ENCODE measurements around the gene CCDC179. TPM values are rescaled to one million over a fixed set of nuclear protein-coding genes. Genes with fewer than 3 reads are reported as not detected.

Gene CCDC179
- polyA plus RNA-seq, 3 donors, result not detected

DNA sequence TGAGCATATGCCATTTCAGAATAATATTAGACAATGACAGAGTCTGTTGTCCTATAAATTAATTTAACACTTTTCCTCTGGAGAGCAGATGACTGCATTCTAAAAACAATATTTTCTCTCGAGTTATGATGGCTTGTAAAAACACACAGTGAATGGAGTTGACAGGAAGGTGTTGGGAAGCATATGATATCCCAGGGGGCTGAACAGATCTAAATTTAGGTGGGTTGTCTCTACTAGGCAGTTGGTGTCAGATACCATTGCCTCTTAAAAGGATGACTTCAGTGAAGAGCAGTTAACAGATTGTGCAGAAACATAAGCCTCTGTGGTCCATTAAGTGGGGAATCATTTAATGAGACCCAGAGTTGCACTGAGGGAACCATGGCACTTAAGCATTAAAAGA, 61.4 kb downstream of the CCDC179 start:
- no peak overlapping the region for H3K27ac Mint-ChIP-seq
- no peaks in the 10 kb centered on the region for H3K9me3 Mint-ChIP-seq
- no peak overlapping the region for H3K4me2 ChIP-seq (replicated peaks; ENCODE audit: extremely low read depth, low read length, poor library complexity, severe bottlenecking)
- no peaks in the 10 kb centered on the region for H3K4me1 ChIP-seq (ENCODE audit: control insufficient read depth in 1 of 2, insufficient read depth in 2 of 2, low read length in 2 of 2)
- intact Hi-C loops (cut with micrococcal nuclease), result loop anchor here in 1 of 2 donors (10.0 kb wide), 1 partner anchor 464 kb away; the partner anchor contains the start of gene SLC17A6
- no peaks in the 10 kb centered on the region for H4K20me1 ChIP-seq (ENCODE audit: insufficient read depth, low read length)
- H3K9me3 ChIP-seq (replicated peaks in 1 of 2; ENCODE audit: control insufficient read depth in 1 of 2, insufficient read depth in 1 of 2, low read length in 2 of 2), result no peaks in the 10 kb centered on the region
- no peak overlapping the region for H2AFZ ChIP-seq (ENCODE audit: insufficient read depth, low read depth, low read length, poor library complexity, severe bottlenecking)
- no peak overlapping the region for H3K4me3 Mint-ChIP-seq
- peaks cover 6% of the 10 kb centered on the region for H3K4me1 Mint-ChIP-seq
- H3K27me3 Mint-ChIP-seq (ENCODE audit: low read depth in 3 of 3), result peaks cover 0 to 5% (median 1%) of the 10 kb centered on the region in 3 donors
- TF ChIP-seq, protein P1, sequence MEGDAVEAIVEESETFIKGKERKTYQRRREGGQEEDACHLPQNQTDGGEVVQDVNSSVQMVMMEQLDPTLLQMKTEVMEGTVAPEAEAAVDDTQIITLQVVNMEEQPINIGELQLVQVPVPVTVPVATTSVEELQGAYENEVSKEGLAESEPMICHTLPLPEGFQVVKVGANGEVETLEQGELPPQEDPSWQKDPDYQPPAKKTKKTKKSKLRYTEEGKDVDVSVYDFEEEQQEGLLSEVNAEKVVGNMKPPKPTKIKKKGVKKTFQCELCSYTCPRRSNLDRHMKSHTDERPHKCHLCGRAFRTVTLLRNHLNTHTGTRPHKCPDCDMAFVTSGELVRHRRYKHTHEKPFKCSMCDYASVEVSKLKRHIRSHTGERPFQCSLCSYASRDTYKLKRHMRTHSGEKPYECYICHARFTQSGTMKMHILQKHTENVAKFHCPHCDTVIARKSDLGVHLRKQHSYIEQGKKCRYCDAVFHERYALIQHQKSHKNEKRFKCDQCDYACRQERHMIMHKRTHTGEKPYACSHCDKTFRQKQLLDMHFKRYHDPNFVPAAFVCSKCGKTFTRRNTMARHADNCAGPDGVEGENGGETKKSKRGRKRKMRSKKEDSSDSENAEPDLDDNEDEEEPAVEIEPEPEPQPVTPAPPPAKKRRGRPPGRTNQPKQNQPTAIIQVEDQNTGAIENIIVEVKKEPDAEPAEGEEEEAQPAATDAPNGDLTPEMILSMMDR (IDR thresholded peaks at IDR 0.05), result no peak
- no peak overlapping the region for H3K9ac ChIP-seq (ENCODE audit: insufficient read depth, low read length, poor library complexity, severe bottlenecking)
- H3K36me3 Mint-ChIP-seq, result no peaks in the 10 kb centered on the region
- H3K36me3 ChIP-seq (replicated peaks in 1 of 2; ENCODE audit: control insufficient read depth in 1 of 2, insufficient read depth in 2 of 2, low read length in 2 of 2), result no peaks in the 10 kb centered on the region
- H3K4me3 ChIP-seq (replicated peaks in 1 of 3; ENCODE audit: low read depth in 2 of 3, low read length in 3 of 3), result no peak overlapping the region
- WGBS (ENCODE audit: insufficient coverage), result no CpG with 5 or more reads among the region's 1 CpG
- DNase-seq, result no peak
- H3K27me3 ChIP-seq (ENCODE audit: control insufficient read depth in 2 of 2, insufficient read depth in 2 of 2, low read length in 2 of 2), result no peaks in the 10 kb centered on the region
- no peaks in the 10 kb centered on the region for H3K79me2 ChIP-seq (ENCODE audit: insufficient read depth, low read length)
- H3K27ac ChIP-seq (ENCODE audit: low read depth in 1 of 2, low read length in 2 of 2), result no peak overlapping the region

DNA sequence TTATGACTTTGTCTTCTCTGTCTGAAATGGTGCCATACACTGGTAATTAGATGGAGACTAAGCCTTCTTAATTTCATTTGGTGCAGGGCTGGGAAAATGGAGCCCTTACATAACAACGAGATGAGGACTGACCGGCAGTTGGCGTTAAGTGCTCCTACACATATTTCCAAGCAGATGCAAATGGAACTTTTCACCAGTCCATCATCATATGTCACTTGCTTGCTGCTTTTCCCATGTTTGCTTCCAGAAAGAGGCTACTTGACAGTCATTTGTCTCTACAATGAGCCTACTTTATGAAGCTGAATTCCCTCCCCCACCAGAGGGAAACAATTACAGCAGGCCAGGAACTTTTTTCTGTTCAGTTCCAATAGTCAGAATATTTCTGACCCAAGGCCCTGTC, 63.2 kb downstream of the CCDC179 start:
- Histone ChIP-seq H3K27ac (ENCODE audit: low read depth in 1 of 2, low read length in 2 of 2) (no peak overlapping the region), H3K4me1 (ENCODE audit: control insufficient read depth in 1 of 2, insufficient read depth in 2 of 2, low read length in 2 of 2) (no peaks in the 10 kb centered on the region), H3K36me3 (replicated peaks in 1 of 2; ENCODE audit: control insufficient read depth in 1 of 2, insufficient read depth in 2 of 2, low read length in 2 of 2) (no peaks in the 10 kb centered on the region), H3K9me3 (replicated peaks in 1 of 2; ENCODE audit: control insufficient read depth in 1 of 2, insufficient read depth in 1 of 2, low read length in 2 of 2) (no peaks in the 10 kb centered on the region), H3K4me2 (replicated peaks; ENCODE audit: extremely low read depth, low read length, poor library complexity, severe bottlenecking) (no peak overlapping the region), H3K79me2 (ENCODE audit: insufficient read depth, low read length) (no peaks in the 10 kb centered on the region), H2AFZ (ENCODE audit: insufficient read depth, low read depth, low read length, poor library complexity, severe bottlenecking) (no peak overlapping the region), H4K20me1 (ENCODE audit: insufficient read depth, low read length) (no peaks in the 10 kb centered on the region), H3K27me3 (ENCODE audit: control insufficient read depth in 2 of 2, insufficient read depth in 2 of 2, low read length in 2 of 2) (no peaks in the 10 kb centered on the region), H3K4me3 (replicated peaks in 1 of 3; ENCODE audit: low read depth in 2 of 3, low read length in 3 of 3) (no peak overlapping the region), H3K9ac (ENCODE audit: insufficient read depth, low read length, poor library complexity, severe bottlenecking) (no peak overlapping the region)
- no peak overlapping the region for H3K27ac Mint-ChIP-seq
- H3K27me3 Mint-ChIP-seq (ENCODE audit: low read depth in 3 of 3), result peaks cover under 1 to 4% (median 1%) of the 10 kb centered on the region in 3 donors
- peaks cover 6% of the 10 kb centered on the region for H3K4me1 Mint-ChIP-seq
- no peak overlapping the region for H3K4me3 Mint-ChIP-seq
- TF ChIP-seq, protein P1 (IDR thresholded peaks at IDR 0.05), result no peak
- no peaks in the 10 kb centered on the region for H3K36me3 Mint-ChIP-seq
- intact Hi-C loops (cut with micrococcal nuclease), result loop anchor here in 1 of 2 donors (10.0 kb wide), 1 partner anchor 462 kb away; the partner anchor contains the start of gene SLC17A6
- H3K9me3 Mint-ChIP-seq, result no peaks in the 10 kb centered on the region
- WGBS (ENCODE audit: insufficient coverage), result no CpG with 5 or more reads among the region's 3 CpGs
- no peak for DNase-seq

Other genes with a start within 250 kb of the CCDC179 start
- 1 to 10 TPM; 1.1 to 3.9 (median 2.8) TPM for gene FANCF, start 234.7 kb downstream of the CCDC179 start, polyA plus RNA-seq
- gene GAS2, start 193.9 kb downstream of the CCDC179 start, polyA plus RNA-seq, result under 1 TPM; 0.86 to 1.00 (median 0.89) TPM
- gene SVIP, start 30.7 kb downstream of the CCDC179 start, polyA plus RNA-seq, result 1 to 10 TPM; 1.0 to 3.1 (median 2.6) TPM